Thyroid gland (tissue), 4 donors: Measurements from ENCODE around the gene TRUB2.

ENCODE experiments used
- POLR2A ChIP-seq, 2 donors: fragments of 450-650 bp; IDR thresholded peaks; one replicate each; pipeline ENCODE4 v1.6.1; 2017; ENCODE audit warnings: antibody characterized with exemption in 2 of 2, mild to moderate bottlenecking in 2 of 2, moderate library complexity in 1 of 2
- TF ChIP-seq, protein P1 (sequence below), 6 experiments: fragments of 200-600 bp in 3 of 6; fragments of 450-650 bp in 3 of 6; sonication (generic) in 3 of 6; IDR thresholded peaks; one replicate each; pipeline ENCODE4 v1.5.1; 2016 to 2019; ENCODE audit warnings: antibody characterized with exemption in 6 of 6, mild to moderate bottlenecking in 2 of 6, inconsistent platforms in 1 of 6, moderate library complexity in 1 of 6

DNA sequence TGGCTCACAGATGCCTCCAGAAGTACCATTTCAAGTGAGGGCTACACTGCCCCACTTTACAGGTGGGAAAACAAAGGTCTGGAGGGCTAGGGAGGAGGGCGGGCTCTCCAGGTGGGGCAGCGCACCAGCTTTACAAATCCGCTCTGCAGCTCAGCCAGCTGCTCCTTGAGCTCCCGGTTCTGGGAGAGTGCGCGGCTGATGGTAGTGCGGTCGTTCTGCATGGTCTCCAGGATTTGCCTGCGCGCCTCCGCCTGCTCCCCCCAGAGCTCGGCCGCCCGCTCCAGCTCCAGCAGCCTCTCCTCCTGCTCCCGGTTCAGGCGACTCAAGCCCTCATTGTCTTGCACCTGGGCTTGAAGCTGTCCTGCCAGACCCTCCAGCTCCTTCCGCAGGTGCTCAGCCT lies 61.9 kb downstream of the TRUB2 start:
- TF ChIP-seq, protein P1, sequence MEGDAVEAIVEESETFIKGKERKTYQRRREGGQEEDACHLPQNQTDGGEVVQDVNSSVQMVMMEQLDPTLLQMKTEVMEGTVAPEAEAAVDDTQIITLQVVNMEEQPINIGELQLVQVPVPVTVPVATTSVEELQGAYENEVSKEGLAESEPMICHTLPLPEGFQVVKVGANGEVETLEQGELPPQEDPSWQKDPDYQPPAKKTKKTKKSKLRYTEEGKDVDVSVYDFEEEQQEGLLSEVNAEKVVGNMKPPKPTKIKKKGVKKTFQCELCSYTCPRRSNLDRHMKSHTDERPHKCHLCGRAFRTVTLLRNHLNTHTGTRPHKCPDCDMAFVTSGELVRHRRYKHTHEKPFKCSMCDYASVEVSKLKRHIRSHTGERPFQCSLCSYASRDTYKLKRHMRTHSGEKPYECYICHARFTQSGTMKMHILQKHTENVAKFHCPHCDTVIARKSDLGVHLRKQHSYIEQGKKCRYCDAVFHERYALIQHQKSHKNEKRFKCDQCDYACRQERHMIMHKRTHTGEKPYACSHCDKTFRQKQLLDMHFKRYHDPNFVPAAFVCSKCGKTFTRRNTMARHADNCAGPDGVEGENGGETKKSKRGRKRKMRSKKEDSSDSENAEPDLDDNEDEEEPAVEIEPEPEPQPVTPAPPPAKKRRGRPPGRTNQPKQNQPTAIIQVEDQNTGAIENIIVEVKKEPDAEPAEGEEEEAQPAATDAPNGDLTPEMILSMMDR (IDR thresholded peaks at IDR 0.05): no peak
- no peak for TF ChIP-seq POLR2A (IDR thresholded peaks at IDR 0.05)
